K562 (cell line): ENCODE results near the gene POLN. TPM values are rescaled to one million over a fixed set of nuclear protein-coding genes. Genes with fewer than 3 reads are reported as not detected.

Experiments used
- ATAC-seq: fragments of 200-7000 bp; cut with Tn5 transposase; 3 replicates; pipeline ENCODE4 v1.9.1; 2020; ENCODE audit warnings: moderate library complexity
- BruUV-seq: library from RNA; stranded (reverse); fragments of 400-500 nt; replicated peaks from 2 replicates; lab custom pipeline; 2021; lab: Mats Ljungman, UMichigan
- CTCF ChIA-PET: fragments of 300-600 bp; formaldehyde crosslinking; extraction: SDS; loops from one replicate; lab custom pipeline; 2021; ENCODE audit warnings: low intra/inter-chr PET ratio; lab: Yijun Ruan, JAX
- POLR2A ChIA-PET: fragments of 300-600, 350-650 bp; sonication (Branson Sonifier 250); formaldehyde crosslinking; extraction: SDS; loops from one replicate; lab custom pipeline; 2021; ENCODE audit warnings: antibody characterized with exemption, inconsistent platforms; lab: Yijun Ruan, JAX
- DNase-seq, 4 experiments: peaks; one replicate each; pipeline versions ENCODE4 v3.0.0 to v3.0.0-alpha.2; 2011 to 2018; ENCODE audit warnings: low spot score in 3 of 4, mixed read lengths in 3 of 4; ENCODE audit errors: extremely low read depth in 1 of 4
- FAIRE-seq: peaks from 2 replicates; lab custom pipeline; 2011; peaks lifted over from hg19 to GRCh38; lab: Jason Lieb, UNC
- H2AFZ ChIP-seq: 2 replicates; pipeline ENCODE4 v1.6.0; 2011; ENCODE audit warnings: low read depth, low read length, control low read depth, inconsistent platforms
- H3K27ac ChIP-seq: fragments of 200-600 bp; 3 replicates; pipeline ENCODE4 v1.8.0; 2011; ENCODE audit warnings: low read depth, mild to moderate bottlenecking, control low read depth, inconsistent platforms, low read length, moderate library complexity, mixed read lengths; ENCODE audit errors: extremely low read depth
- H3K27me3 ChIP-seq, 2 experiments: fragments of 300-600 bp in 1 of 2; 2 replicates in 1 of 2; 3 replicates in 1 of 2; pipeline versions ENCODE4 v1.6.0 to v1.8.0; 2011; ENCODE audit warnings: inconsistent platforms in 2 of 2, low read length in 2 of 2, mild to moderate bottlenecking in 1 of 2, mixed read lengths in 1 of 2, moderate library complexity in 1 of 2; ENCODE audit not compliant: control insufficient read depth in 2 of 2, insufficient read depth in 2 of 2
- H3K36me3 ChIP-seq: fragments of 300-600 bp; 3 replicates; pipeline ENCODE4 v1.8.0; 2011; ENCODE audit warnings: mild to moderate bottlenecking, low read length, inconsistent platforms; ENCODE audit not compliant: control insufficient read depth, insufficient read depth
- H3K4me1 ChIP-seq, 2 experiments: fragments of 200-600 bp in 1 of 2; replicated peaks in 1 of 2; 2 replicates in 1 of 2; 3 replicates in 1 of 2; pipeline versions ENCODE4 v1.5.1 to v1.8.0; 2011; ENCODE audit warnings: inconsistent platforms in 2 of 2, low read length in 2 of 2, mild to moderate bottlenecking in 1 of 2, mixed read lengths in 1 of 2, moderate library complexity in 1 of 2; ENCODE audit not compliant: control insufficient read depth in 2 of 2, insufficient read depth in 2 of 2
- H3K4me2 ChIP-seq: 2 replicates; pipeline ENCODE4 v1.6.1; 2011; ENCODE audit warnings: low read length, control low read depth, inconsistent platforms, mixed read lengths; ENCODE audit not compliant: insufficient read depth
- H3K4me3 ChIP-seq: fragments of 200-600 bp; sonication (generic), shearing (Covaris generic); 2 replicates; pipeline ENCODE4 v1.5.1; 2016; ENCODE audit warnings: control low read depth, inconsistent platforms
- H3K79me2 ChIP-seq: fragments of 200-600 bp; 3 replicates; pipeline ENCODE4 v1.8.0; 2011; ENCODE audit warnings: low read length, inconsistent platforms; ENCODE audit not compliant: control insufficient read depth, insufficient read depth
- H3K9ac ChIP-seq, 2 experiments: 2 replicates each; pipeline versions ENCODE4 v1.6.0 to v1.6.1; 2011; ENCODE audit warnings: low read depth in 2 of 2, low read length in 2 of 2, control low read depth in 1 of 2, inconsistent platforms in 1 of 2, mild to moderate bottlenecking in 1 of 2, mixed read lengths in 1 of 2; ENCODE audit not compliant: insufficient read depth in 1 of 2
- H3K9me1 ChIP-seq: one replicate; pipeline ENCODE4 v1.6.0; 2011; ENCODE audit warnings: inconsistent platforms, mild to moderate bottlenecking, low read length, moderate library complexity; ENCODE audit not compliant: control insufficient read depth, insufficient read depth
- H3K9me3 ChIP-seq: replicated peaks from 2 replicates; pipeline ENCODE4 v1.5.1; 2011; ENCODE audit warnings: low read depth, low read length, inconsistent platforms; ENCODE audit not compliant: control insufficient read depth, insufficient read depth
- H4K20me1 ChIP-seq: replicated peaks from 2 replicates; pipeline ENCODE4 v1.6.1; 2011; ENCODE audit warnings: low read length, inconsistent platforms, mixed read lengths; ENCODE audit not compliant: control insufficient read depth, insufficient read depth
- ARNT ChIP-seq, 2 experiments: fragments of 450-650 bp; IDR thresholded peaks; 2 replicates each; pipeline ENCODE4 v1.6.1; 2016; ENCODE audit warnings: mild to moderate bottlenecking in 1 of 2
- CBX1 ChIP-seq: sonication (generic); IDR thresholded peaks from 2 replicates; pipeline ENCODE4 v1.6.1; 2016; ENCODE audit warnings: antibody characterized with exemption, low read depth, mild to moderate bottlenecking
- CHCHD3 ChIP-seq: fragments of 250-450 bp; sonication (Bioruptor Pico); IDR thresholded peaks from 2 replicates; pipeline ENCODE4 v2.1.2; 2022; ENCODE audit warnings: mild to moderate bottlenecking
- EHMT2 ChIP-seq: fragments of 450-650 bp; IDR thresholded peaks from 2 replicates; pipeline ENCODE4 v1.6.1; 2018; ENCODE audit warnings: antibody characterized with exemption
- EP300 ChIP-seq: IDR thresholded peaks from 2 replicates; pipeline ENCODE4 v1.6.1; 2012; ENCODE audit warnings: low read length, improper control_type of control experiment
- ETV1 ChIP-seq: fragments of 450-650 bp; conservative IDR thresholded peaks from 2 replicates; pipeline ENCODE4 v1.6.1; 2016; ENCODE audit warnings: missing genetic modification characterization, control low read depth, low read depth, missing compliant biosample characterization
- HDAC1 ChIP-seq, 2 experiments: fragments of 450-650 bp; IDR thresholded peaks; 2 replicates each; pipeline ENCODE4 v1.6.1; 2016 to 2017; ENCODE audit warnings: inconsistent platforms in 1 of 2, mild to moderate bottlenecking in 1 of 2, moderate library complexity in 1 of 2
- JUN ChIP-seq, 2 experiments: sonication (generic) in 1 of 2; formaldehyde crosslinking in 1 of 2; IDR thresholded peaks; 2 replicates each; pipeline versions ENCODE4 v1.6.1 to v1.8.0; 2012 to 2022; ENCODE audit warnings: borderline replicate concordance in 2 of 2, mild to moderate bottlenecking in 2 of 2, improper control_type of control experiment in 1 of 2, low read depth in 1 of 2, low read length in 1 of 2, missing genetic modification reagents in 1 of 2
- NFIC ChIP-seq: fragments of 450-650 bp; IDR thresholded peaks from 2 replicates; pipeline ENCODE4 v1.6.1; 2017; ENCODE audit warnings: mild to moderate bottlenecking, inconsistent platforms
- RB1 ChIP-seq: fragments of 450-650 bp; IDR thresholded peaks from 2 replicates; pipeline ENCODE4 v1.6.1; 2017; ENCODE audit warnings: low read depth, mild to moderate bottlenecking
- SMARCA4 ChIP-seq: fragments of 450-650 bp; IDR thresholded peaks from 2 replicates; pipeline ENCODE4 v1.6.1; 2016
- TRIM24 ChIP-seq, 2 experiments: fragments of 450-650 bp; IDR thresholded peaks; 2 replicates each; pipeline ENCODE4 v1.6.1; 2016
- TRIM28 ChIP-seq: fragments of 450-650 bp; IDR thresholded peaks from 2 replicates; pipeline ENCODE4 v1.6.1; 2017
- XRCC3 ChIP-seq: fragments of 450-650 bp; IDR thresholded peaks from 2 replicates; pipeline ENCODE4 v1.6.1; 2017; ENCODE audit warnings: mild to moderate bottlenecking, moderate library complexity
- ZNF184 ChIP-seq: sonication (generic); formaldehyde crosslinking; IDR thresholded peaks from 2 replicates; pipeline ENCODE4 v1.5.0; 2020; ENCODE audit warnings: missing genetic modification reagents
- ZNF3 ChIP-seq: fragments of 250-450 bp; sonication (Bioruptor Pico); IDR thresholded peaks from 2 replicates; pipeline ENCODE4 v1.5.0; 2021; ENCODE audit warnings: mild to moderate bottlenecking, moderate library complexity
- ZNF311 ChIP-seq: fragments of 250-450 bp; sonication (Bioruptor Pico); IDR thresholded peaks from 2 replicates; pipeline ENCODE4 v1.4.0; 2020; ENCODE audit warnings: mild to moderate bottlenecking, moderate library complexity
- ZNF766 ChIP-seq: fragments of 200-800 bp; sonication (Bioruptor generic); conservative IDR thresholded peaks from 2 replicates; pipeline ENCODE4 v1.6.1; 2016; ENCODE audit warnings: missing genetic modification characterization, missing compliant biosample characterization
- WGBS: fragments of 100-300 bp; shearing (Covaris generic); methylation state at CpG from one replicate; pipeline ENCODE4 v1.1.6; 2016; ENCODE audit warnings: low coverage, mixed read lengths; ENCODE audit not compliant: insufficient coverage; ENCODE audit errors: missing lambda C conversion rate; 5-methylcytosine and 5-hydroxymethylcytosine counted together
- in situ Hi-C: fragments of 300-500 bp; cut with MboI; formaldehyde crosslinking; loops from 4 replicates; pipeline ENCODE4 v1.15.0; 2018; ENCODE audit warnings: inconsistent platforms, mixed read lengths
- intact Hi-C: fragments of 100-400 bp; cut with micrococcal nuclease; formaldehyde crosslinking; loops from 2 replicates; pipeline ENCODE4 v1.14.2; 2022
- polyA plus RNA-seq, 8 experiments: library from polyadenylated mRNA; depleted of rRNA in 4 of 8; stranded (reverse) in 5 of 8; unstranded in 3 of 8; fragments of >200 nt; fragmentation: Nextera tagmentation in 2 of 8; fragmentation: Illumina TruSeq in 1 of 8; extraction: Ambion mirVana in 2 of 8; extraction: Trizol in 1 of 8; gene quantifications; 2 replicates each; pipeline versions ENCODE4 v1.2.1 to v1.2.3, GENCODE V29; 2011 to 2014; ENCODE audit warnings: inconsistent platforms in 1 of 8, missing spikeins in 1 of 8
- total RNA-seq, 7 experiments: library from RNA; depleted of rRNA in 6 of 7; stranded (reverse); fragments of >200 nt in 6 of 7; fragmentation: Illumina TruSeq in 2 of 7; extraction: Trizol in 2 of 7; gene quantifications; 2 replicates each; pipeline versions ENCODE4 v1.2.1 to v1.2.3, GENCODE V29; 2011 to 2021; ENCODE audit warnings: low replicate concordance in 1 of 7

POLN gene
- total and polyA plus RNA-seq, 9 of the 15 experiments (the other 6 are each of a cell fraction or from before 2014, with no cell fraction given), result 0.08 to 0.91 (median 0.32) TPM

GRCh38 chr4:2135083-2135482 is 106.8 kb downstream of the POLN start:
- CTCF ChIA-PET, result no interaction called here
- intact Hi-C loops (no loop called here), in situ Hi-C loops (no loop called here)
- Histone ChIP-seq H3K4me3 (no peak overlapping the region), H3K4me2 (no peak overlapping the region), H2AFZ (no peak overlapping the region), H3K27ac (no peak overlapping the region), H3K27me3 (peaks cover 6 to 41% of the 10 kb centered on the region in 2 experiments; a peak in 4 of 5 replicates), H4K20me1 (no peaks in the 10 kb centered on the region), H3K9me1 (no peaks in the 10 kb centered on the region), H3K4me1 (peaks cover 0 to 4% of the 10 kb centered on the region in 2 experiments; a peak in 4 of 5 replicates), H3K79me2 (no peaks in the 10 kb centered on the region), H3K9me3 (peaks cover 8% of the 10 kb centered on the region), H3K9ac (no peak overlapping the region), H3K36me3 (no peaks in the 10 kb centered on the region)
- POLR2A ChIA-PET, result no interaction called here
- FAIRE-seq (no peak), DNase-seq (peak in 1 of 4 experiments; percentile 27), ATAC-seq (no peak)
- TF ChIP-seq CHCHD3 (no peak), ZNF766 (0 out of 2 replicates have a peak, but pooled peaks have one; percentile 42), NFIC (peak; percentile 64)
- no TSS peak for BruUV-seq
- 9% methylated on average over 8 of the region's 8 CpGs for WGBS

- Histone ChIP-seq H3K4me3 (no peak overlapping the region), H4K20me1 (no peaks in the 10 kb centered on the region), H3K27ac (no peak overlapping the region), H3K27me3 (peaks cover 8 to 36% of the 10 kb centered on the region in 2 experiments; a peak in 4 of 5 replicates), H3K4me1 (no peaks in the 10 kb centered on the region; a peak in 2 of 5 replicates), H3K4me2 (no peak overlapping the region), H3K9me3 (peaks cover 8% of the 10 kb centered on the region), H3K9ac (no peak overlapping the region), H2AFZ (no peak overlapping the region), H3K79me2 (no peaks in the 10 kb centered on the region), H3K9me1 (no peaks in the 10 kb centered on the region), H3K36me3 (no peaks in the 10 kb centered on the region)
- ChIA-PET CTCF (no interaction called here), POLR2A (no interaction called here)
- BruUV-seq, result no TSS peak
- in situ Hi-C loops (no loop called here), intact Hi-C loops (no loop called here)
- FAIRE-seq, result peak; percentile 64
- DNase-seq, result peak in 3 of 4 experiments; percentile 9 to 34 (median 28)
- ATAC-seq, result no peak
- TF ChIP-seq CBX1, result peak; percentile 87; the same call in 1 of the 2 replicates
- TF ChIP-seq SMARCA4, result no peak
- TF ChIP-seq ZNF3 (CRISPR knock-in tag), result no peak
- TF ChIP-seq EHMT2, result 0 out of 2 replicates have a peak, but pooled peaks have one; percentile 33
- TF ChIP-seq ZNF184 (CRISPR knock-in tag), result peak; percentile 99
- TF ChIP-seq ARNT (IDR thresholded peaks at IDR 0.05), result 0 out of 4 replicates have a peak, but pooled peaks of 1 of the 2 experiments have one; percentile 26
- peak; percentile 17; the same call in 1 of the 2 replicates for TF ChIP-seq EP300
- 0 out of 2 replicates have a peak, but pooled peaks have one; percentile 24 for TF ChIP-seq RB1
- peak; percentile 25; the same call in 1 of the 2 replicates for TF ChIP-seq JUN (IDR thresholded peaks at IDR 0.05; ENCODE audit: borderline replicate concordance, low read depth, low read length)
- no peak for TF ChIP-seq JUN (CRISPR knock-in tag; IDR thresholded peaks at IDR 0.05; ENCODE audit: borderline replicate concordance)
- TF ChIP-seq XRCC3, result peak; percentile 25; the same call in 1 of the 2 replicates
- TF ChIP-seq ETV1 (tag), result peak; percentile 92
- peak; percentile 99 for TF ChIP-seq TRIM28
- TF ChIP-seq TRIM24 (IDR thresholded peaks at IDR 0.05), result peak; percentile 60 to 85; a peak in 3 of 4 replicates
- TF ChIP-seq HDAC1 (IDR thresholded peaks at IDR 0.05), result peak in 1 of 2 experiments; percentile 85; a peak in 2 of 4 replicates
- no peak for TF ChIP-seq ZNF311 (CRISPR knock-in tag)
Measured at GRCh38 chr4:2132438-2132837, 109.5 kb downstream of the POLN start.
